ENCODE data around the gene BGN. TPM values are rescaled to one million over a fixed set of nuclear protein-coding genes. Genes with fewer than 3 reads are reported as not detected.

The BGN gene
- total and polyA plus RNA-seq, 3 experiments from 2014 or later: not detected

DNA sequence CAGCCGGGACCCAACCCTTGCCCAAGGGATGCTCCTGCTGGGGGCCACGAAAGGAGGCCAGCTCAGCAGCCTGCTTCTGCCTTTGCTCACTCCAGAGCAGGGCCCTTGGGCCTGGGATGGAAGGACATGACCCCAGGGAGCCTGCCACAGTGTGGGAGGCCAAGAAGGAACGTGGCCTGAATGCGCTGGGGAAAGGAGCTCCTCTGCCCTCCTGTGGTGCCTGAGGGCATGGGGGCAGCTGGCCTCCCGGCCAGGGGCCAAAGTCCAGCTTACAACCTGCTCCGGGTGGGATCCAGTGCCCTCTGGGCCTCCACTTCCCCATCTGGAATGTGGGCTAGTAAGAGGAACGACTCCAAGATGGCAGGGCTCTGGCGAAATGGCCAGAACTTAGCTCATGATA lies 20.7 kb downstream of the BGN start:
- H3K36me3 ChIP-seq (ENCODE audit: insufficient read depth, low read length): no peaks in the 10 kb centered on the region
- H3K36me3 Mint-ChIP-seq: no peaks in the 10 kb centered on the region
- H3K4me1 ChIP-seq (ENCODE audit: insufficient read depth, low read length): no peaks in the 10 kb centered on the region
- no peak overlapping the region for H3K4me3 ChIP-seq (ENCODE audit: low read length)
- H3K4me1 Mint-ChIP-seq: peaks cover 0 to 7% (median 0%) of the 10 kb centered on the region in 3 donors
- H3K4me3 Mint-ChIP-seq: peak overlapping the region in 1 of 7 donors; percentile 52
- H3K27ac Mint-ChIP-seq: no peak overlapping the region
- POLR2A ChIA-PET: no interaction called here
- CTCF ChIA-PET: no interaction called here
- peaks cover 15 to 16% of the 10 kb centered on the region in 2 donors for H3K27me3 Mint-ChIP-seq
- no peak for DNase-seq
- H3K27ac ChIP-seq (ENCODE audit: low read depth, low read length): no peak overlapping the region
- H3K27me3 ChIP-seq (ENCODE audit: insufficient read depth, low read length, poor library complexity, severe bottlenecking): no peaks in the 10 kb centered on the region
- H3K9me3 Mint-ChIP-seq: no peaks in the 10 kb centered on the region
- H3K9me3 ChIP-seq (ENCODE audit: low read length): no peaks in the 10 kb centered on the region

DNA sequence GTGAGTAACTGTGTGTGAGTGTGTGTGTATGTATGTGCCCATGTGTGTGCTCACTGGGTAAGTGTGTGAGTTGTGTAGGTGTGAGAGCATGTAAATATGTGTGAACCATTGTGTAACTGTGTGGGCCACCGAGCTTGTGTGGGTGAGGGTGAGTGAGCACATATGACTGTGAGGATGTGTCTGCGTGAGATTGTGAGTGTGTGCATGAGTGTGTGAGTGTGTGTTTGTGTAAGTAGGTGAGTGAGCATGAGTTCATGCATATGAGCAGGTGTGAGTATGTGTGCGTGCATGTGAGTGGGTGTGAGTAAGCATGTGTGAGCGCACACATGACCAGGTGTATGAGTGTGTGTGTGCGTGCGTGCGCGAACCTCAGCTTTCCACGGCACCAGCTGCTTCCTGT lies 21.3 kb downstream of the BGN start:
- POLR2A ChIA-PET: no interaction called here
- no peak for DNase-seq
- Histone ChIP-seq H3K27me3 (ENCODE audit: insufficient read depth, low read length, poor library complexity, severe bottlenecking) (no peaks in the 10 kb centered on the region), H3K36me3 (ENCODE audit: insufficient read depth, low read length) (no peaks in the 10 kb centered on the region), H3K4me3 (ENCODE audit: low read length) (no peak overlapping the region), H3K9me3 (ENCODE audit: low read length) (no peaks in the 10 kb centered on the region), H3K27ac (ENCODE audit: low read depth, low read length) (no peak overlapping the region), H3K4me1 (ENCODE audit: insufficient read depth, low read length) (no peaks in the 10 kb centered on the region)
- peaks cover 16% of the 10 kb centered on the region in 2 donors for H3K27me3 Mint-ChIP-seq
- no peak overlapping the region for H3K4me3 Mint-ChIP-seq
- H3K9me3 Mint-ChIP-seq: no peaks in the 10 kb centered on the region
- H3K36me3 Mint-ChIP-seq: no peaks in the 10 kb centered on the region
- peak overlapping the region in 1 of 8 donors; percentile 3 for H3K27ac Mint-ChIP-seq
- peaks cover 0 to 7% (median 0%) of the 10 kb centered on the region in 3 donors for H3K4me1 Mint-ChIP-seq
- CTCF ChIA-PET: interaction anchor here (1.5 kb wide), 1 partner anchor 11 kb away, joined by 4 read pairs; no protein-coding TSS in a partner anchor

DNA sequence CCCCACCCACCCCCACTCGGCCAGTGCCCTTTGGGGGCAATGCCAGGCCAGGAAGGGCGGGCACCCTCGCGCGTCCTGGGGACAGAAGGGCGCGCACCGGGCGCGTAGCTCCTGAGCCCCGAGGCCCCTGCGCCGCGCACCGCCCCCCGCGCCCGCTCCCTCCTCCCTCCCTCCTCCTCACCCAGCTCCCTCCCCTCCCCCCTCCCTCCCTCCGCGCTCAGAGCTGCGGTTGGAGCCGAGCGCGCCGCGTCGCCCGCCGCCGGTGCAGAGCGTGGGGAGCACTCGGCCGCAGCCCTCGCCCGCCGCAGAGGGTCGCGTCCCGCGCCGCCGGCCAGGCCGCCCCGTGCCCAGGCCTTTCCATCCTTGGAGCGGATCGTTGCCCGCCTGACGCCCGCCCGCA lies 22.6 kb downstream of the BGN start, which contains the start of gene ATP2B3:
Gene ATP2B3, plus strand, starts transcription at position 220 of the 400 bp plus-strand sequence. CDS start 18,606 bp downstream, outside the sequence.
- Mint-ChIP-seq H3K27me3 (peaks cover 16 to 17% of the 10 kb centered on the region in 2 donors), H3K4me3 (no peak within 1 kb of the TSS), H3K9me3 (no peaks in the 10 kb centered on the region), H3K36me3 (no peaks in the 10 kb centered on the region), H3K27ac (no peak within 1 kb of the TSS), H3K4me1 (peaks cover 0 to 7% (median 0%) of the 10 kb centered on the region in 3 donors)
- Histone ChIP-seq H3K27me3 (ENCODE audit: insufficient read depth, low read length, poor library complexity, severe bottlenecking) (no peaks in the 10 kb centered on the region), H3K4me3 (ENCODE audit: low read length) (no peak within 1 kb of the TSS), H3K36me3 (ENCODE audit: insufficient read depth, low read length) (no peaks in the 10 kb centered on the region), H3K4me1 (ENCODE audit: insufficient read depth, low read length) (no peaks in the 10 kb centered on the region), H3K9me3 (ENCODE audit: low read length) (no peaks in the 10 kb centered on the region), H3K27ac (ENCODE audit: low read depth, low read length) (no peak within 1 kb of the TSS)
- ChIA-PET POLR2A (no interaction called here), CTCF (interaction anchor here (1.5 kb wide), 1 partner anchor 10 kb away, joined by 4 read pairs; no protein-coding TSS in a partner anchor)
- DNase-seq: no peak

DNA sequence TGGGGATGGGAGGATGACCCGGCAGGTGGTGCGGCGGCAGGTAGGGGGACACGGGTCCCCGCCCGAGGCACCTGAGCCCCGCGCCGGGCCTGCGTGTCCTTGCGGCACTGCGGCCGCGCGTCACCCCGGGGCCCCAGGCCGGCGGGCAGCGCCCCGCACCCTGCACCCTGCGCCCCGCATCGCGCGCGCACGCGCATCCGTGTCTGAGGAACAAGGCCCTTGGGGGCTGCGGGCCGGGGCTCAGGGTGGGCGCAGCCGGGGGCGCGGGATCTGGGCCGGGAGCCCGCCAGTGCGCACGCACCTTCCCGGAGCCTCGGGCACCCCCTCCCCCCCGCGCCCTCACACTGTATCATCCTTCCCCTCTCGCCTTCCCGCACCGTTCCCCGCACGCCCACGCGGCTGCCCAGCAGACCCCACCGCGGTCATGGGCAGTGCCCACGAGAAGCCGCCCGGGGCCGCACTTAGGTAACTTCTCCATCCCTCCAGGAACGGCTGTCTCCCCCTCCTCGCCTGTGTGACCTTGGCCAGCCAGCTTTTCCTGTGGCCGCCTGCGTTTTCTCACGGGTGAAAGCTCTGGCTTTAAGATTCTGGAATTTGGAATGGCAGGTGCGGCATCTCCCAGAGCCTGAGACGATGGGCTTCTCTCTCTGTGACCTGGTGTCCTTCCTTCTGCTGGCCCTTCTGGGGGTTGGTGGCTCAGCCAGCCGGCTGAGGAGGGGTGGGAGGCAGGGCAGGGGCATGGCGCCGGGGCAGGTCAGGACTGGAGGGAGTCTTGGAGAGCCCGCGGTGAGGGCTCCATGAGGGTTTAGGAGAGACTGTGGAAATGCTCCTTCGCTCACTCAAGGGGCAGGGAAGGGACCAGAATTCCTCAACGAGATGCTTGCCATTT lies 23.4 kb downstream of the BGN start:
- H3K4me3 Mint-ChIP-seq: no peak overlapping the region
- no peaks in the 10 kb centered on the region for H3K9me3 Mint-ChIP-seq
- DNase-seq: no peak
- H3K27me3 Mint-ChIP-seq: peaks cover 16 to 17% of the 10 kb centered on the region in 2 donors
- H3K27ac Mint-ChIP-seq: no peak overlapping the region
- POLR2A ChIA-PET: no interaction called here
- no peak overlapping the region for H3K4me3 ChIP-seq (ENCODE audit: low read length)
- no peaks in the 10 kb centered on the region for H3K27me3 ChIP-seq (ENCODE audit: insufficient read depth, low read length, poor library complexity, severe bottlenecking)
- no peaks in the 10 kb centered on the region for H3K36me3 ChIP-seq (ENCODE audit: insufficient read depth, low read length)
- no peaks in the 10 kb centered on the region for H3K4me1 ChIP-seq (ENCODE audit: insufficient read depth, low read length)
- H3K4me1 Mint-ChIP-seq: peaks cover 0 to 7% (median 0%) of the 10 kb centered on the region in 3 donors
- CTCF ChIA-PET: no interaction called here
- H3K36me3 Mint-ChIP-seq: no peaks in the 10 kb centered on the region
- no peak overlapping the region for H3K27ac ChIP-seq (ENCODE audit: low read depth, low read length)
- H3K9me3 ChIP-seq (ENCODE audit: low read length): no peaks in the 10 kb centered on the region

DNA sequence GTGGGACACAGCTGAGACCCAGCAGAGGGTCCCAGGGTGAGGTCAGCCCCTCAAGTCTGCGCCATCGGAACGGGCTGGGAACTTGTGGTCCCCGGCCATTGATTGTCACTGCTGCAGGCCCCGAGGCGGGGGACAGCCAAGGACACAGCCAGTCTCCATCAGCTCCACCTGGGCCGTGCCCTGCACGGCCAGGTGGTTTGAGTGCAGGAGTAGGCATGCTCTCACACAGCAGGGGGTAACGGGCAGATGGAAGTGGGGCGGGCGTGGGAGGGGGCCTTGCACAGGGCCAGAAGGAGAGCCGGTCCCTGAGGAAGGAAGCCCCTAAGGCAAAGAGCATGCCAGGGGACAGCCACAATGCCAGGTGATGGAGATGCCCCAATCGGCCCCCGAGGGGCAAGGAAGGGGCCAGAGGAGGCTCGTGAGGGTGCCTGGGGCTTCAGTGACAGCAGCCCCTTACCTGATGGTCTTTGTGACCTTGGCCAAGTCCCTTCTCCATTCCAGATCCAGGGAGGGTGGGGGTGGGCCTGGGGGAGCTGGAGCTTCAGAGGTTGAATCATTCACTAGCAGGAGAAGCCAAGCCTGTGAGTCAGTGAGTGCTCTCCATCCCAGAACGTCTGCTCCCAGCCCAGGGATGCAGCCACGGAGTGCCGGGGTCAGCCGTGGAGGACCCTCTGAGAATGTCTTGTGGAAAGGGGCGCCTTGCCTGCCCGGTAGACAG lies 24.9 kb downstream of the BGN start:
- Histone ChIP-seq H3K27ac (ENCODE audit: low read depth, low read length) (no peak overlapping the region), H3K4me3 (ENCODE audit: low read length) (no peak overlapping the region), H3K36me3 (ENCODE audit: insufficient read depth, low read length) (no peaks in the 10 kb centered on the region), H3K27me3 (ENCODE audit: insufficient read depth, low read length, poor library complexity, severe bottlenecking) (no peaks in the 10 kb centered on the region), H3K9me3 (ENCODE audit: low read length) (no peaks in the 10 kb centered on the region), H3K4me1 (ENCODE audit: insufficient read depth, low read length) (no peaks in the 10 kb centered on the region)
- no peak for DNase-seq
- Mint-ChIP-seq H3K4me3 (no peak overlapping the region), H3K36me3 (no peaks in the 10 kb centered on the region), H3K27ac (no peak overlapping the region), H3K4me1 (peaks cover 0 to 7% (median 0%) of the 10 kb centered on the region in 3 donors), H3K9me3 (no peaks in the 10 kb centered on the region), H3K27me3 (peaks cover 16 to 20% of the 10 kb centered on the region in 2 donors)
- POLR2A ChIA-PET: no interaction called here
- CTCF ChIA-PET: no interaction called here

DNA sequence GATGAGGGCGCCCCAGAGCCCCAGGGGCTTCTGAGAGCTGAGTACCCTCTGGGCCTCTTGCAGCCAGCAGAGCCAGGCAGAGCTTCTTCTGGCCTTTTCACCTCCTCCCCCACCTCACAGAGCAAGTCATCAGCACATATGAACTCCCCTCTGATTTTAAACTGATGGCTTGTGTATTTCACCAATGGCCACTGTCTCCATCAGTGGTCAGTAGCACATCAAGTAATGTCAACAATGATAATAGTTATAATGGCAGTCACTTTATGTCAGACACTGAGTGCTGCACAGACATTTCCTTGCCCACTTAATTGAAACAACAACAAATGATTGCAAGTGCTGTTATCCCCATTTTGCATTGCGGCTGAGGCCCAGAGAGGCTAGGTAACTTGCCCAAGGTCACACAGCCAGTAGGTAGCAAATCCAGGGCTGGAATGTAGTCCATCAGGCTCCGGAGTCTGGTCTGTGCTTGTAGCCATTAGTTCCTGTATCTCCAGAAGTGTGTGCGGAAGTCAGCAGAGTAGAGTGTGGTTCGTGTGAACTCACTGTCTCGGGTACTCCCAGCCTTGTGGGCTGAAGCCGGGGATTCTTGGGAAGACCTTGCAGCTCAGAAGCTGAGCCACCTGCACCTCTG lies 25.6 kb downstream of the BGN start:
- peaks cover 0 to 7% (median 0%) of the 10 kb centered on the region in 3 donors for H3K4me1 Mint-ChIP-seq

DNA sequence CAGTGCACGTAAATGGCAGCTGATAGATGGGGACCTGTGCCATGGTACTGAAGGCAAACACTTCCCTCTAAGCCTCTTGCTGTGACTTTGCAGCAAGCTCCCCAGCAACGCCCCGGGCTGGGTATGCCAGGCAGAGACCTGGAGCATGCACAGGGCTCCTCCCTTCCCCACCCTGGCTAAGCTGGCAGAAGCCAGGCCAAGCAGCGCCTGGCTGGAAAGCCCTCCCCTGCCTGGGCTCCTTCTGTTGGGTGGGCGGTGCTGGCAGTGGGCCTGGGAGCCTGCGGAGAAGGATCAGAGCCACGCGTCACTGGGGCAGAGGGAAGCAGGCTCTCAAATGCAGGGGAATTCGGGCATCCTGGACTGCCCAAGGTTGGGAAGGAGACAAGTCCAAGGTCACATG lies 26.3 kb downstream of the BGN start:
- Mint-ChIP-seq H3K4me1 (peaks cover 0 to 7% (median 0%) of the 10 kb centered on the region in 3 donors), H3K27me3 (peaks cover 12 to 14% of the 10 kb centered on the region in 2 donors), H3K4me3 (no peak overlapping the region), H3K36me3 (no peaks in the 10 kb centered on the region), H3K9me3 (no peaks in the 10 kb centered on the region), H3K27ac (no peak overlapping the region)
- ChIA-PET POLR2A (no interaction called here), CTCF (no interaction called here)
- no peak overlapping the region for H3K4me3 ChIP-seq (ENCODE audit: low read length)
- DNase-seq: no peak
- no peaks in the 10 kb centered on the region for H3K36me3 ChIP-seq (ENCODE audit: insufficient read depth, low read length)
- no peak overlapping the region for H3K27ac ChIP-seq (ENCODE audit: low read depth, low read length)
- no peaks in the 10 kb centered on the region for H3K9me3 ChIP-seq (ENCODE audit: low read length)
- H3K4me1 ChIP-seq (ENCODE audit: insufficient read depth, low read length): no peaks in the 10 kb centered on the region
- no peaks in the 10 kb centered on the region for H3K27me3 ChIP-seq (ENCODE audit: insufficient read depth, low read length, poor library complexity, severe bottlenecking)

More for the DNA sequence above, 25.6 kb downstream of the BGN start:
- DNase-seq: no peak
- H3K9me3 Mint-ChIP-seq: no peaks in the 10 kb centered on the region
- no peak overlapping the region for H3K27ac Mint-ChIP-seq
- H3K27ac ChIP-seq (ENCODE audit: low read depth, low read length): no peak overlapping the region
- peaks cover 16 to 20% of the 10 kb centered on the region in 2 donors for H3K27me3 Mint-ChIP-seq
- POLR2A ChIA-PET: no interaction called here
- H3K4me3 ChIP-seq (ENCODE audit: low read length): no peak overlapping the region
- no peak overlapping the region for H3K4me3 Mint-ChIP-seq
- H3K27me3 ChIP-seq (ENCODE audit: insufficient read depth, low read length, poor library complexity, severe bottlenecking): no peaks in the 10 kb centered on the region
- CTCF ChIA-PET: no interaction called here
- H3K36me3 Mint-ChIP-seq: no peaks in the 10 kb centered on the region
- no peaks in the 10 kb centered on the region for H3K36me3 ChIP-seq (ENCODE audit: insufficient read depth, low read length)
- no peaks in the 10 kb centered on the region for H3K4me1 ChIP-seq (ENCODE audit: insufficient read depth, low read length)
- no peaks in the 10 kb centered on the region for H3K9me3 ChIP-seq (ENCODE audit: low read length)

DNA sequence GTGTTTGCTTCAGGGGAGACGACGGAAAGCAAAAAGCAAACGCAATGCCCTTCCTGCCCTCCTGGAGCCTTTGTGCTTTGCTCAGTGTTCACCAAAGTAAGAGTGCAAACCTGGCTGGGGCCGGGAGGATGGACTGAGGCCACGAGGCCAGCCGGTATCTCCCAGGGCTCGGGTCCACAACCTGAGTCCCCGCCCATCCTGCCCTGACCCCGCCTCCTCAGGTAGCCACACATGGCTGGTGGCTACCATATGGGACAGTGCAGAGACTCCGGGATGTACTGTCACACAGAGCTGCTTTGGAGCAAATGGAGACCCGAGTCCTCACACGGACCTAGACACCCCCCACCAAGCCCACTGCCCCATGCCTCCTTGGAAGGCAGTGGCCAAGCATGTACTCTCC lies 27.5 kb downstream of the BGN start:
- H3K4me1 Mint-ChIP-seq: peaks cover 0 to 7% (median 0%) of the 10 kb centered on the region in 3 donors
- no peak overlapping the region for H3K4me3 ChIP-seq (ENCODE audit: low read length)
- no peaks in the 10 kb centered on the region for H3K36me3 ChIP-seq (ENCODE audit: insufficient read depth, low read length)
- H3K27ac Mint-ChIP-seq: no peak overlapping the region
- H3K27ac ChIP-seq (ENCODE audit: low read depth, low read length): no peak overlapping the region
- peak overlapping the region in 1 of 7 donors; percentile 66 for H3K4me3 Mint-ChIP-seq
- no peaks in the 10 kb centered on the region for H3K36me3 Mint-ChIP-seq
- CTCF ChIA-PET: no interaction called here
- no peaks in the 10 kb centered on the region for H3K9me3 ChIP-seq (ENCODE audit: low read length)
- H3K4me1 ChIP-seq (ENCODE audit: insufficient read depth, low read length): no peaks in the 10 kb centered on the region
- H3K9me3 Mint-ChIP-seq: no peaks in the 10 kb centered on the region
- H3K27me3 Mint-ChIP-seq: peaks cover 11 to 12% of the 10 kb centered on the region in 2 donors
- H3K27me3 ChIP-seq (ENCODE audit: insufficient read depth, low read length, poor library complexity, severe bottlenecking): no peaks in the 10 kb centered on the region
- DNase-seq: no peak
- POLR2A ChIA-PET: no interaction called here
